Body of pancreas (tissue), 4 donors: ENCODE results near the gene EYA3. TPM values are rescaled to one million over a fixed set of nuclear protein-coding genes. Genes with fewer than 3 reads are reported as not detected.

ENCODE experiments used
- ATAC-seq: fragments of 150-250 bp; one replicate; pipeline ENCODE4 v1.9.1; 2016
- DNase-seq, 4 donors: peaks; one replicate each; pipeline ENCODE4 v3.0.0-alpha.2; 2019
- H3K27ac ChIP-seq, 4 donors: fragments of 200-600 bp; sonication (generic); 1 replicate in 3 of 4; 2 replicates in 1 of 4; pipeline versions ENCODE4 v1.5.1 to v1.6.1; 2016 to 2019; ENCODE audit warnings: mild to moderate bottlenecking in 1 of 4, mixed read lengths in 1 of 4, moderate library complexity in 1 of 4
- H3K27me3 ChIP-seq, 2 donors: fragments of 200-600 bp; sonication (generic); one replicate each; pipeline ENCODE4 v1.6.0; 2016; ENCODE audit warnings: mild to moderate bottlenecking in 1 of 2
- H3K36me3 ChIP-seq, 2 donors: fragments of 200-600 bp; sonication (generic); replicated peaks in 1 of 2; 2 replicates each; pipeline ENCODE4 v1.5.1; 2016; ENCODE audit warnings: low read depth in 2 of 2; ENCODE audit not compliant: insufficient read depth in 1 of 2
- H3K4me1 ChIP-seq: fragments of 200-600 bp; sonication (generic); one replicate; pipeline ENCODE4 v1.6.0; 2016
- H3K4me3 ChIP-seq, 2 donors: fragments of 200-600 bp; sonication (generic); 1 replicate in 1 of 2; 2 replicates in 1 of 2; pipeline ENCODE4 v1.5.1; 2016 to 2019
- H3K9me3 ChIP-seq, 3 donors: fragments of 200-600 bp; sonication (generic); 1 replicate in 2 of 3; 2 replicates in 1 of 3; pipeline ENCODE4 v1.5.1; 2016
- POLR2A ChIP-seq, 3 donors: fragments of 450-650 bp; IDR thresholded peaks; one replicate each; pipeline ENCODE4 v1.6.1; 2016; ENCODE audit warnings: antibody characterized with exemption in 3 of 3, mild to moderate bottlenecking in 2 of 3
- WGBS, 2 donors: methylation state at CpG; one replicate each; pipeline ENCODE4 v1.1.5; 2017; 5-methylcytosine and 5-hydroxymethylcytosine counted together
- intact Hi-C: fragments of 100-400 bp; cut with DNase I; formaldehyde crosslinking; loops from one replicate; pipeline ENCODE4 v1.15.1; 2023
- total RNA-seq, 2 donors: library from RNA; depleted of rRNA; stranded (reverse); fragments of >200 nt; gene quantifications; one replicate each; pipeline ENCODE4 v1.1.0, GENCODE V29; 2016
- TF ChIP-seq, protein P1 (sequence below), 7 experiments: fragments of 450-650 bp in 4 of 7; fragments of 200-600 bp in 3 of 7; sonication (generic) in 3 of 7; IDR thresholded peaks; one replicate each; pipeline ENCODE4 v1.5.1; 2016 to 2019; ENCODE audit warnings: antibody characterized with exemption in 7 of 7

EYA3 gene
- total RNA-seq, 2 donors from 2014 or later = 7.8 to 15.5 TPM

DNA sequence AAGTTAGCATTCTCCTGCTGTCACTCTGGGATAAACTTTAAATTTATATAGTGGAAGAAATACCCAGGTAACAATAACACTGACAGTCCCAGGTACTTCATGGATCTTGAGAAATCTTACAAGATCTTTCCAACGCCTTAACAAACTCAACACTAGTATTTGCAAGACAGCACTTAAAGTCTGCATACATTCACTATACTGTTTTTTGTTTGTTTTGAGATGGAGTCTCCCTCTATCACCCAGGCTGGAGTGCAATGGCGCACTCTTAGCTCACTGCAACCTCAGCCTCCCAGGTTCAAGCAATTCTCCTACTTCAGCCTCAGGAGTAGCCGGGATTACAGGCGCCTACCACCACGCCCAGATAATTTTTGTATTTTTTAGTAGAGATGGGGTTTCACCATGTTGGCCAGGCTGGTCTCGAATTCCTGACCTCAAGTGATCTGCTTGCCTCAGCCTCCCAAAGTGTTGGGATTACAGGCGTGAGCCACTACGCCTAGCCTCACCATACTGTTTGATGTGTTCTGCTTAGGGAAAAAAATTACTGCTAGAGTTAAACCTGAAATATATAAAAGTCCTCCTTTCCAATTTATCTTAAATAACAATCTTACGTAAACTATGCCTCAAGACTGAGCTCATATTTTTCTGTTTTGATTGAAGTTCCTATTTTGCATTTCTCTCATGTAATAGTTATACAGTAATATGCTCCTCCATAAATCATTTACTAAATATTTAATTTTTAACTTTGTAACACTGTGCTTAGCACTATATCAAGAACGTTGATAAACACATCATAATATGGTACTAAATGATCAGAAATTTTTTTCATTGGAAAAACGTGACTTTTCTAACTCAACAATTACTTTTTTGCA is 17.5 kb downstream of the EYA3 start:
- intact Hi-C loops = no loop called here
- DNase-seq (no peak), ATAC-seq (peak; percentile 87)
- peak overlapping the region; percentile 29 to 80 (median 68) for H3K27ac ChIP-seq
- 50 to 59% methylated on average over 11 of the region's 11 CpGs for WGBS, 2 donors
- no peaks in the 10 kb centered on the region for H3K27me3 ChIP-seq
- H3K4me3 ChIP-seq = no peak overlapping the region
- TF ChIP-seq POLR2A (IDR thresholded peaks at IDR 0.05) = no peak
- TF ChIP-seq, protein P1, sequence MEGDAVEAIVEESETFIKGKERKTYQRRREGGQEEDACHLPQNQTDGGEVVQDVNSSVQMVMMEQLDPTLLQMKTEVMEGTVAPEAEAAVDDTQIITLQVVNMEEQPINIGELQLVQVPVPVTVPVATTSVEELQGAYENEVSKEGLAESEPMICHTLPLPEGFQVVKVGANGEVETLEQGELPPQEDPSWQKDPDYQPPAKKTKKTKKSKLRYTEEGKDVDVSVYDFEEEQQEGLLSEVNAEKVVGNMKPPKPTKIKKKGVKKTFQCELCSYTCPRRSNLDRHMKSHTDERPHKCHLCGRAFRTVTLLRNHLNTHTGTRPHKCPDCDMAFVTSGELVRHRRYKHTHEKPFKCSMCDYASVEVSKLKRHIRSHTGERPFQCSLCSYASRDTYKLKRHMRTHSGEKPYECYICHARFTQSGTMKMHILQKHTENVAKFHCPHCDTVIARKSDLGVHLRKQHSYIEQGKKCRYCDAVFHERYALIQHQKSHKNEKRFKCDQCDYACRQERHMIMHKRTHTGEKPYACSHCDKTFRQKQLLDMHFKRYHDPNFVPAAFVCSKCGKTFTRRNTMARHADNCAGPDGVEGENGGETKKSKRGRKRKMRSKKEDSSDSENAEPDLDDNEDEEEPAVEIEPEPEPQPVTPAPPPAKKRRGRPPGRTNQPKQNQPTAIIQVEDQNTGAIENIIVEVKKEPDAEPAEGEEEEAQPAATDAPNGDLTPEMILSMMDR (IDR thresholded peaks at IDR 0.05) = no peak
- peaks cover 60% of the 10 kb centered on the region for H3K4me1 ChIP-seq
- H3K9me3 ChIP-seq = no peaks in the 10 kb centered on the region
- no peaks in the 10 kb centered on the region for H3K36me3 ChIP-seq

DNA sequence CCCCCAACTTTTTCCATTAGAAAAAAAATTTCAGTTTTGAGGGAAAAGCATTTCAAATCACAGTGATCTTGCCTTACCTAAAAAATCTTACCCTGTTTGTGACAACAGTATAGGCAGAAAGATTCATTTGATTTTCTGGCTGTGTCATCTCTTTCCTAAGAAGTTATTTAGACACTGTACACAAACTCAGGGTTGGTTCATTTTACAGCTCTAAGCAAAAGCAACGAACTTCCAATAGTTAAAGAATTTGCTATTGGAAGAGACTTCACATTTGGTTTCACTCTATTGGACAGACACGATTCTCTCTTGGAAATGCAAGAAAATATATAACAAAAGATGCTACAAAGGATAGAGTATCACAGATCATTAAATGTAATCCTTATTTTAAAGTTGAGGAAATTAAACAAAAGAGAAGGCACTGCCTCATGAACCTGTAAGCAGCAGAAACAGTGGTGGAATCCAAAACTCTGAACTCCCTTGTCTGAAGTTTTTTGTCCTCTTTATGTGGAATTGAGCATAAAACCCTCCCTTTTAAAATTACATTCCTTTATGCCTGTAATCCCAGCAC is 20.8 kb downstream of the EYA3 start:
- 35 to 47% methylated on average over 2 of the region's 2 CpGs for WGBS, 2 donors
- Histone ChIP-seq H3K27me3 (no peaks in the 10 kb centered on the region), H3K9me3 (no peaks in the 10 kb centered on the region), H3K4me1 (peaks cover 57% of the 10 kb centered on the region), H3K36me3 (no peaks in the 10 kb centered on the region), H3K4me3 (no peak overlapping the region), H3K27ac (peak overlapping the region in 1 of 4 donors; percentile 18)
- ATAC-seq (no peak), DNase-seq (no peak)
- TF ChIP-seq, protein P1 (IDR thresholded peaks at IDR 0.05) = no peak
- no peak for TF ChIP-seq POLR2A (IDR thresholded peaks at IDR 0.05)
- intact Hi-C loops = no loop called here

DNA sequence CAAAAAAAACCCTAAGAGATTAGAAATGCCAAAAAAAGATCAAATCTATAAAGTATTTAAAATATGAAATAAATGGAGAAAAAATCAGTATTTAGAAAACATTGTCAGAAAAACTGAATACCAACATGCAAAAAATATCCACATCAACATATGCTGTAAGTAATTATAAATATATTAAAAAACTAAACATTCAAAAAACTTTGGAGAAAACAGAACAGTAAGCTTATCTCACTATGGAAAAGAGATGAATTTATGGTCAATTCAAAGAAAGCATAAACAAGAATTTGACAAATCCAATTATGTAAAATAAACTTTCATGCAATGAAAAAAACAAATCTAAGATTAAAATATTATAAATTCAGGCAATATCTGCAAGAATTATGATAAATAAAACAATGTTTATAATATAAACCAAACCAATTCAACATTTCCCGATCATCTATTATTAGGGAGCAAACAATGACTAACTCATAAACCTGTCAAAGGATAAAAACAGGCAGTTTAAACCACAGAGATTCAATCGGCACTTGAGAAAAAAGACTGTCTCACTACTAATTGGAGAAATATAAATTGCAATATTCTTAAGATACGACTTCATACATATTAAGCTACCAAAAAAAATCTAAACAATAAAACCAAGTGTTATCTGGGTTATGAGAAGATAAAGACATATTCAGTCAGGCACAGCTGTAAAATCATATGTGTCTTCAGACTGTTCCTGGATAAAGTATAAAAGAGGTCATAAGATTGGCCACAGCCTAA is 21.8 kb downstream of the EYA3 start:
- DNase-seq (no peak), ATAC-seq (no peak)
- no peaks in the 10 kb centered on the region for H3K36me3 ChIP-seq
- no peaks in the 10 kb centered on the region for H3K9me3 ChIP-seq
- intact Hi-C loops = no loop called here
- H3K4me3 ChIP-seq = no peak overlapping the region
- H3K27me3 ChIP-seq = no peaks in the 10 kb centered on the region
- H3K4me1 ChIP-seq = peaks cover 47% of the 10 kb centered on the region
- 9 to 14% methylated on average over 3 of the region's 3 CpGs for WGBS, 2 donors
- TF ChIP-seq POLR2A (IDR thresholded peaks at IDR 0.05) = no peak
- TF ChIP-seq, protein P1 (IDR thresholded peaks at IDR 0.05) = no peak
- peak overlapping the region in 1 of 4 donors; percentile 18 for H3K27ac ChIP-seq

DNA sequence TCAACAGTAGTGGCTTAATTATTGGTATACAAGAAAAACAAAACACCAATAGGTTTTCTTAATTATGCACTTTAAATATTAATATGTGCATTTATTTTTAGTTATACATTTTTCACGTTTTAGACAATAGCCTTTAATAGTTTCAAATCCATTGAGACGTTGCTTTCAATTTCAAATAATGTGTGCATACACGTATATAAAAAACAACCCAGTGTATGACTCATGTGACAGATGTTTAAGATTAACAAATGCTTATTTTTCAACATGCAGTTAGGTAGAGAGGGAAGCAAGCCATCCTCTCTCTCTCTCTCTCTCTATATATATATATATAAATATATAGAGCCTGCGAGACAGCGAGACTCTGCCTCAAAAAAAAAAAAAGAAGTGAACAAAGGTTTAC is 24.3 kb downstream of the EYA3 start:
- Histone ChIP-seq H3K27me3 (no peaks in the 10 kb centered on the region), H3K9me3 (no peaks in the 10 kb centered on the region), H3K27ac (no peak overlapping the region), H3K4me3 (no peak overlapping the region), H3K36me3 (no peaks in the 10 kb centered on the region), H3K4me1 (peaks cover 29% of the 10 kb centered on the region)
- no peak for DNase-seq
- no peak for ATAC-seq
- TF ChIP-seq, protein P1 (IDR thresholded peaks at IDR 0.05) = no peak
- no peak for TF ChIP-seq POLR2A (IDR thresholded peaks at IDR 0.05)
- 71 to 81% methylated on average over 5 of the region's 5 CpGs for WGBS, 2 donors
- intact Hi-C loops = no loop called here
